Loucy (cell line): Measurements from ENCODE around the gene CHI3L2.

Experiments used
- EZH2phosphoT487 ChIP-seq: fragments of 200-600 bp; IDR thresholded peaks from 2 replicates; pipeline ENCODE4 v1.6.1; 2018; ENCODE audit warnings: antibody characterized with exemption, mild to moderate bottlenecking, moderate library complexity, borderline replicate concordance
- TF ChIP-seq, protein P1 (sequence below): fragments of 200-600 bp; sonication (generic); conservative IDR thresholded peaks from 2 replicates; pipeline ENCODE4 v1.5.1; 2014; ENCODE audit warnings: mild to moderate bottlenecking, antibody characterized with exemption, low read length

DNA sequence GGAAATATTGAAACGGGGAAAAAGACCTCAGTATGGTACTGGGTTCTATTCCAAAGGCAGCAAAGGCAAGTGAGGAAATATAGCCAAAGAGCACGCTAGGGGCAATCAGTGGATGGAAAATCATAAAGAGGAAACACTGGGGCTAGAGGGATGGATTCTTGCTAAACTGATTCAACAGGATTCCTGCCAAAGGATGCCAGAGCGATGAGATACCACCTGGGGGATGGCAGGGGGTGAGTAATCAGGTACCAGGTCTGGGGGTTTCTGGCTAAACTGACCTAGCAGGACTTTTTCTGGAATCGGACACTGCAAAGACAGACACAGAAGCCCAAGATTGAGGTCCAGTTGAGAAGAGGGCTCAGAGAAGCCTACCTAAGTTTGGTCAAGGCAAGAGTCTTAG lies 6.7 kb downstream of the CHI3L2 start:
- TF ChIP-seq, protein P1, sequence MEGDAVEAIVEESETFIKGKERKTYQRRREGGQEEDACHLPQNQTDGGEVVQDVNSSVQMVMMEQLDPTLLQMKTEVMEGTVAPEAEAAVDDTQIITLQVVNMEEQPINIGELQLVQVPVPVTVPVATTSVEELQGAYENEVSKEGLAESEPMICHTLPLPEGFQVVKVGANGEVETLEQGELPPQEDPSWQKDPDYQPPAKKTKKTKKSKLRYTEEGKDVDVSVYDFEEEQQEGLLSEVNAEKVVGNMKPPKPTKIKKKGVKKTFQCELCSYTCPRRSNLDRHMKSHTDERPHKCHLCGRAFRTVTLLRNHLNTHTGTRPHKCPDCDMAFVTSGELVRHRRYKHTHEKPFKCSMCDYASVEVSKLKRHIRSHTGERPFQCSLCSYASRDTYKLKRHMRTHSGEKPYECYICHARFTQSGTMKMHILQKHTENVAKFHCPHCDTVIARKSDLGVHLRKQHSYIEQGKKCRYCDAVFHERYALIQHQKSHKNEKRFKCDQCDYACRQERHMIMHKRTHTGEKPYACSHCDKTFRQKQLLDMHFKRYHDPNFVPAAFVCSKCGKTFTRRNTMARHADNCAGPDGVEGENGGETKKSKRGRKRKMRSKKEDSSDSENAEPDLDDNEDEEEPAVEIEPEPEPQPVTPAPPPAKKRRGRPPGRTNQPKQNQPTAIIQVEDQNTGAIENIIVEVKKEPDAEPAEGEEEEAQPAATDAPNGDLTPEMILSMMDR, result no peak
- no peak for TF ChIP-seq EZH2phosphoT487
